GM12878 (cell line): ENCODE data around the gene NMB. TPM values are rescaled to one million over a fixed set of nuclear protein-coding genes. Genes with fewer than 3 reads are reported as not detected.

Experiments
- ATF7 ChIP-seq: fragments of 450-650 bp; IDR thresholded peaks from 2 replicates; pipeline ENCODE4 v1.6.1; 2016; ENCODE audit warnings: low read depth, mild to moderate bottlenecking
- BHLHE40 ChIP-seq, 2 experiments: fragments of 450-650 bp in 1 of 2; IDR thresholded peaks; 2 replicates each; pipeline ENCODE4 v1.6.1; 2011 to 2017; ENCODE audit warnings: low read depth in 2 of 2, borderline replicate concordance in 1 of 2, improper control_type of control experiment in 1 of 2, low read length in 1 of 2, mild to moderate bottlenecking in 1 of 2
- CBFB ChIP-seq: IDR thresholded peaks from 2 replicates; pipeline ENCODE4 v1.6.1; 2016; ENCODE audit warnings: antibody characterized with exemption, low read depth
- CHD4 ChIP-seq: fragments of 200-600 bp; sonication (generic); IDR thresholded peaks from 2 replicates; pipeline ENCODE4 v1.6.1; 2016; ENCODE audit warnings: mild to moderate bottlenecking
- EED ChIP-seq: sonication (generic); IDR thresholded peaks from 2 replicates; pipeline ENCODE4 v1.6.1; 2016; ENCODE audit warnings: antibody characterized with exemption, low read depth
- FOXK2 ChIP-seq: fragments of 450-650 bp; IDR thresholded peaks from 2 replicates; pipeline ENCODE4 v1.6.1; 2017; ENCODE audit warnings: mild to moderate bottlenecking, moderate library complexity
- GATAD2B ChIP-seq: fragments of 450-650 bp; conservative IDR thresholded peaks from 2 replicates; pipeline ENCODE4 v1.6.1; 2017; ENCODE audit warnings: low read depth, mild to moderate bottlenecking, moderate library complexity
- KAT2A ChIP-seq: conservative IDR thresholded peaks from 2 replicates; pipeline ENCODE4 v1.6.1; 2011; ENCODE audit warnings: low read depth, low read length; ENCODE audit not compliant: control insufficient read depth
- KLF5 ChIP-seq: fragments of 450-650 bp; IDR thresholded peaks from 2 replicates; pipeline ENCODE4 v1.6.1; 2014; ENCODE audit warnings: mild to moderate bottlenecking; ENCODE audit not compliant: partially characterized antibody
- MYC ChIP-seq: IDR thresholded peaks from 2 replicates; pipeline ENCODE4 v1.6.1; 2011; ENCODE audit warnings: mild to moderate bottlenecking, low read length, moderate library complexity, inconsistent platforms; ENCODE audit not compliant: insufficient read depth, insufficient replicate concordance, insufficient read length, severe bottlenecking
- PKNOX1 ChIP-seq: fragments of 450-650 bp; IDR thresholded peaks from 2 replicates; pipeline ENCODE4 v1.6.1; 2016; ENCODE audit warnings: mild to moderate bottlenecking
- PML ChIP-seq: IDR thresholded peaks from 2 replicates; pipeline ENCODE4 v1.6.1; 2012; ENCODE audit warnings: low read length, inconsistent platforms
- POLR2A ChIP-seq: IDR thresholded peaks from 2 replicates; pipeline ENCODE4 v1.6.1; 2011; ENCODE audit warnings: low read depth, mild to moderate bottlenecking, low read length
- SIX5 ChIP-seq: IDR thresholded peaks from 2 replicates; pipeline ENCODE4 v1.6.1; 2011; ENCODE audit warnings: mild to moderate bottlenecking, low read depth, low read length, moderate library complexity; ENCODE audit not compliant: severe bottlenecking
- SREBF2 ChIP-seq: IDR thresholded peaks from 2 replicates; pipeline ENCODE4 v1.6.1; 2012; ENCODE audit warnings: mild to moderate bottlenecking, low read length
- SUPT20H ChIP-seq: IDR thresholded peaks from 2 replicates; pipeline ENCODE4 v1.6.1; 2011; ENCODE audit warnings: low read depth, mild to moderate bottlenecking, low read length, moderate library complexity, borderline replicate concordance; ENCODE audit not compliant: control insufficient read depth
- TCF12 ChIP-seq: IDR thresholded peaks from 2 replicates; pipeline ENCODE4 v1.6.1; 2011; ENCODE audit warnings: low read depth, mild to moderate bottlenecking, low read length
- ZBTB40 ChIP-seq: fragments of 450-650 bp; IDR thresholded peaks from 2 replicates; pipeline ENCODE4 v1.6.1; 2016; ENCODE audit warnings: mild to moderate bottlenecking, moderate library complexity, borderline replicate concordance
- ZNF274 ChIP-seq: IDR thresholded peaks from one replicate; pipeline ENCODE4 v1.8.0; 2011; ENCODE audit not compliant: insufficient read length, insufficient read depth
- ZSCAN29 ChIP-seq: fragments of 450-650 bp; IDR thresholded peaks from 2 replicates; pipeline ENCODE4 v1.6.1; 2017; ENCODE audit warnings: mild to moderate bottlenecking, moderate library complexity
- polyA plus RNA-seq, 11 experiments: library from polyadenylated mRNA; depleted of rRNA in 4 of 11; unstranded in 6 of 11; stranded (reverse) in 5 of 11; fragments of >200 nt; fragmentation: Nextera tagmentation in 4 of 11; fragmentation: Illumina TruSeq in 1 of 11; extraction: Ambion mirVana in 4 of 11; extraction: Trizol in 1 of 11; gene quantifications; 1 replicate in 1 of 11; 2 replicates in 10 of 11; pipeline versions ENCODE4 v1.2.1 to v1.2.3, GENCODE V29; 2011 to 2016; ENCODE audit warnings: inconsistent platforms in 2 of 11, missing spikeins in 2 of 11, low read depth in 1 of 11
- total RNA-seq, 4 experiments: library from RNA; depleted of rRNA in 3 of 4; stranded (reverse); fragments of >200 nt in 3 of 4; fragmentation: Illumina TruSeq in 1 of 4; extraction: Trizol in 1 of 4; gene quantifications; 2 replicates each; pipeline versions ENCODE4 v1.2.1 to v1.2.3, GENCODE V29; 2013 to 2021
- TF ChIP-seq, protein P1 (sequence below), 3 experiments: IDR thresholded peaks in 2 of 3; conservative IDR thresholded peaks in 1 of 3; 2 replicates each; pipeline ENCODE4 v1.5.1; 2011; ENCODE audit warnings: low read depth in 3 of 3, low read length in 3 of 3, mild to moderate bottlenecking in 3 of 3, control low read depth in 2 of 3, moderate library complexity in 2 of 3, inconsistent platforms in 1 of 3, mixed read lengths in 1 of 3; ENCODE audit not compliant: control insufficient read depth in 2 of 3, insufficient read depth in 1 of 3; ENCODE audit errors: extremely low read depth in 1 of 3
- TF ChIP-seq, protein P2 (sequence below): fragments of 450-650 bp; conservative IDR thresholded peaks from 2 replicates; pipeline ENCODE4 v1.6.1; 2017; ENCODE audit warnings: mild to moderate bottlenecking, moderate library complexity

Gene NMB
- total and polyA plus RNA-seq, 10 of the 15 experiments (the other 5 are each of a cell fraction or from before 2014, with no cell fraction given) = 0.32 to 4.1 (median 1.6) TPM

DNA sequence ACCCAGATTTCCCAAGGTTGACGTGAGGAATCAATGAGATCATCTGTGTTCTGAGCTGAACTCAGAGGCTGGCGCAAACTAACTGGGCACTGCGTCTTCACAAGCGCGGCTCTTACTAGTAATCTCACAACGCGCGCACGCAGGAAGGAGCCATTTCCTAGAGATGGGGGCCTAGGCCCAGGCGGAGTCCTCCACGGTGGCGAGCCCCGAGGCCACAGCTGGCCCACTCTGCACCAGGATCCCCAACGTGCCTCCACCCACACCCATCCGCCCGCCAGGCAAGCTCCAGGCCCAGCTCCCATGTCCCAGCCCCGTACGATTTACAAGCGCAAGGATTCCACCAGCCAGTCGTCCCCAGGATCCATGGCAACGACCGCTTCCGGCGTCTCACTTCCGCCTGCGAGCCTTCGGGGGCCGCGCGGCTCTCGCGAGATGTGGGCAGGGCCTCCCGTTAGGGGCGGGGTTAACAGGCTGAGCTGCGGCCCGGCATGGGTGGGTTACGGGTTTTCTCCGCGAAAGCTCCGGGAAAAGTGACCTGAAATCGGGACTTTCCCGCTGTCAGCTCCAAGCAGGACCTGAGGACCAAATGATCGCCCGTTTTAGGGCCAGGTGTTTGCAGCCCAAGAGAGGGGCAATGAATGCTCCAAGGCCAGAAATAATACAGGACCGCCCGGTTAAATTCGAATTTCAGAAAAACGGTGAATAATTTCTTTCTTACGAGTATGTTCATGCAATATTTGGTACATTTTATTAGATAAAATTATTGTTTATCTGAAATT, 3.9 kb downstream of the NMB start, which contains the start of gene WDR73 (continued):
- TF ChIP-seq, protein P1, sequence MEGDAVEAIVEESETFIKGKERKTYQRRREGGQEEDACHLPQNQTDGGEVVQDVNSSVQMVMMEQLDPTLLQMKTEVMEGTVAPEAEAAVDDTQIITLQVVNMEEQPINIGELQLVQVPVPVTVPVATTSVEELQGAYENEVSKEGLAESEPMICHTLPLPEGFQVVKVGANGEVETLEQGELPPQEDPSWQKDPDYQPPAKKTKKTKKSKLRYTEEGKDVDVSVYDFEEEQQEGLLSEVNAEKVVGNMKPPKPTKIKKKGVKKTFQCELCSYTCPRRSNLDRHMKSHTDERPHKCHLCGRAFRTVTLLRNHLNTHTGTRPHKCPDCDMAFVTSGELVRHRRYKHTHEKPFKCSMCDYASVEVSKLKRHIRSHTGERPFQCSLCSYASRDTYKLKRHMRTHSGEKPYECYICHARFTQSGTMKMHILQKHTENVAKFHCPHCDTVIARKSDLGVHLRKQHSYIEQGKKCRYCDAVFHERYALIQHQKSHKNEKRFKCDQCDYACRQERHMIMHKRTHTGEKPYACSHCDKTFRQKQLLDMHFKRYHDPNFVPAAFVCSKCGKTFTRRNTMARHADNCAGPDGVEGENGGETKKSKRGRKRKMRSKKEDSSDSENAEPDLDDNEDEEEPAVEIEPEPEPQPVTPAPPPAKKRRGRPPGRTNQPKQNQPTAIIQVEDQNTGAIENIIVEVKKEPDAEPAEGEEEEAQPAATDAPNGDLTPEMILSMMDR (IDR thresholded peaks at IDR 0.05 in 2 of 3, conservative IDR thresholded peaks at IDR 0.05 in 1 of 3; ENCODE audit: control insufficient read depth in 2 of 3, extremely low read depth in 1 of 3, insufficient read depth in 1 of 3, low read depth in 3 of 3, low read length in 3 of 3) = no peak
- peak in 1 of 2 experiments; percentile 57; a peak in 2 of 4 replicates for TF ChIP-seq BHLHE40 (IDR thresholded peaks at IDR 0.05; ENCODE audit: borderline replicate concordance in 1 of 2, low read depth in 2 of 2, low read length in 1 of 2)
- TF ChIP-seq SUPT20H = no peak
- no peak for TF ChIP-seq ZNF274
- TF ChIP-seq PKNOX1 = peak; percentile 81
- TF ChIP-seq PML = peak; percentile 38
- peak; percentile 20 for TF ChIP-seq SIX5
- TF ChIP-seq KAT2A = no peak
- no peak for TF ChIP-seq MYC
- TF ChIP-seq POLR2A = peak; percentile 88
- TF ChIP-seq ATF7 = peak; percentile 54; the same call in 1 of the 2 replicates
- no peak for TF ChIP-seq ZSCAN29
- peak; percentile 95 for TF ChIP-seq ZBTB40
- TF ChIP-seq SREBF2 = peak; percentile 42
- TF ChIP-seq, protein P2, sequence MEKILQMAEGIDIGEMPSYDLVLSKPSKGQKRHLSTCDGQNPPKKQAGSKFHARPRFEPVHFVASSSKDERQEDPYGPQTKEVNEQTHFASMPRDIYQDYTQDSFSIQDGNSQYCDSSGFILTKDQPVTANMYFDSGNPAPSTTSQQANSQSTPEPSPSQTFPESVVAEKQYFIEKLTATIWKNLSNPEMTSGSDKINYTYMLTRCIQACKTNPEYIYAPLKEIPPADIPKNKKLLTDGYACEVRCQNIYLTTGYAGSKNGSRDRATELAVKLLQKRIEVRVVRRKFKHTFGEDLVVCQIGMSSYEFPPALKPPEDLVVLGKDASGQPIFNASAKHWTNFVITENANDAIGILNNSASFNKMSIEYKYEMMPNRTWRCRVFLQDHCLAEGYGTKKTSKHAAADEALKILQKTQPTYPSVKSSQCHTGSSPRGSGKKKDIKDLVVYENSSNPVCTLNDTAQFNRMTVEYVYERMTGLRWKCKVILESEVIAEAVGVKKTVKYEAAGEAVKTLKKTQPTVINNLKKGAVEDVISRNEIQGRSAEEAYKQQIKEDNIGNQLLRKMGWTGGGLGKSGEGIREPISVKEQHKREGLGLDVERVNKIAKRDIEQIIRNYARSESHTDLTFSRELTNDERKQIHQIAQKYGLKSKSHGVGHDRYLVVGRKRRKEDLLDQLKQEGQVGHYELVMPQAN = peak; percentile 98
- peak; percentile 99 for TF ChIP-seq CBFB
- peak; percentile 67 for TF ChIP-seq GATAD2B
- TF ChIP-seq EED = no peak
- no peak for TF ChIP-seq CHD4
- TF ChIP-seq KLF5 = peak; percentile 89
- peak; percentile 83 for TF ChIP-seq FOXK2
- TF ChIP-seq TCF12 = no peak
